VCaP (cell line): ENCODE results near the gene EXOC7.

Source experiments
- H3K27ac ChIP-seq: fragments of 450-650 bp; 2 replicates; pipeline ENCODE4 v1.5.1; 2017
- CTCF ChIP-seq: fragments of 450-650 bp; conservative IDR thresholded peaks from 2 replicates; pipeline ENCODE4 v1.5.1; 2017; ENCODE audit warnings: mild to moderate bottlenecking, moderate library complexity

EXOC7 gene

GRCh38 chr17:76103274-76104139 lies at the start of gene EXOC7:
Gene EXOC7, minus strand, starts transcription at chr17:76103787. Its CDS starts 95 bp downstream, at chr17:76103692.
- TF ChIP-seq CTCF = no peak
- H3K27ac ChIP-seq = peak within 1 kb of the TSS; percentile 87

GRCh38 chr17:76153202-76153601 lies 49.6 kb upstream of the EXOC7 start:
- no peak overlapping the region for H3K27ac ChIP-seq
- TF ChIP-seq CTCF = no peak

GRCh38 chr17:76152591-76152990 lies 49.0 kb upstream of the EXOC7 start:
- TF ChIP-seq CTCF = no peak
- no peak overlapping the region for H3K27ac ChIP-seq

- no peak for TF ChIP-seq CTCF
- H3K27ac ChIP-seq = no peak overlapping the region
Observed at GRCh38 chr17:76151896-76152454, 48.4 kb upstream of the EXOC7 start.

- H3K27ac ChIP-seq = 0 out of 2 replicates have a peak overlapping the region, but pooled peaks have one; percentile 8
- TF ChIP-seq CTCF = no peak
Observed at GRCh38 chr17:76150712-76151622, 47.4 kb upstream of the EXOC7 start.

- H3K27ac ChIP-seq = no peak overlapping the region
- no peak for TF ChIP-seq CTCF
Observed at GRCh38 chr17:76149214-76149613, 45.6 kb upstream of the EXOC7 start.

- TF ChIP-seq CTCF = peak; percentile 45
- H3K27ac ChIP-seq = no peak overlapping the region; the same call in 1 of the 2 replicates
Observed at GRCh38 chr17:76148015-76148326, 44.4 kb upstream of the EXOC7 start.
